ENCODE results near the gene DIDO1.

GRCh38 chr20:62861726-62862336 is 64.5 kb downstream of the DIDO1 start, which contains the start of gene TCFL5:
- TF ChIP-seq, protein P1, sequence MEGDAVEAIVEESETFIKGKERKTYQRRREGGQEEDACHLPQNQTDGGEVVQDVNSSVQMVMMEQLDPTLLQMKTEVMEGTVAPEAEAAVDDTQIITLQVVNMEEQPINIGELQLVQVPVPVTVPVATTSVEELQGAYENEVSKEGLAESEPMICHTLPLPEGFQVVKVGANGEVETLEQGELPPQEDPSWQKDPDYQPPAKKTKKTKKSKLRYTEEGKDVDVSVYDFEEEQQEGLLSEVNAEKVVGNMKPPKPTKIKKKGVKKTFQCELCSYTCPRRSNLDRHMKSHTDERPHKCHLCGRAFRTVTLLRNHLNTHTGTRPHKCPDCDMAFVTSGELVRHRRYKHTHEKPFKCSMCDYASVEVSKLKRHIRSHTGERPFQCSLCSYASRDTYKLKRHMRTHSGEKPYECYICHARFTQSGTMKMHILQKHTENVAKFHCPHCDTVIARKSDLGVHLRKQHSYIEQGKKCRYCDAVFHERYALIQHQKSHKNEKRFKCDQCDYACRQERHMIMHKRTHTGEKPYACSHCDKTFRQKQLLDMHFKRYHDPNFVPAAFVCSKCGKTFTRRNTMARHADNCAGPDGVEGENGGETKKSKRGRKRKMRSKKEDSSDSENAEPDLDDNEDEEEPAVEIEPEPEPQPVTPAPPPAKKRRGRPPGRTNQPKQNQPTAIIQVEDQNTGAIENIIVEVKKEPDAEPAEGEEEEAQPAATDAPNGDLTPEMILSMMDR (IDR thresholded peaks at IDR 0.05): no peak
- TF ChIP-seq POLR2A (IDR thresholded peaks at IDR 0.05): no peak

Data from Peyer's patch (tissue), 4 donors.